Measurements from ENCODE around the gene U2SURP. TPM values are rescaled to one million over a fixed set of nuclear protein-coding genes. Genes with fewer than 3 reads are reported as not detected.
A peak's percentile ranks its signal among the peaks of the same experiment; 100 is the strongest.
"Not testable (repeated sequence)": the region's sequence is repeated elsewhere in the genome, so short reads cannot be mapped to it uniquely, and the experiment has no call there.

The U2SURP gene
- polyA plus RNA-seq, 3 donors, result 136 to 185 (median 173) TPM

DNA sequence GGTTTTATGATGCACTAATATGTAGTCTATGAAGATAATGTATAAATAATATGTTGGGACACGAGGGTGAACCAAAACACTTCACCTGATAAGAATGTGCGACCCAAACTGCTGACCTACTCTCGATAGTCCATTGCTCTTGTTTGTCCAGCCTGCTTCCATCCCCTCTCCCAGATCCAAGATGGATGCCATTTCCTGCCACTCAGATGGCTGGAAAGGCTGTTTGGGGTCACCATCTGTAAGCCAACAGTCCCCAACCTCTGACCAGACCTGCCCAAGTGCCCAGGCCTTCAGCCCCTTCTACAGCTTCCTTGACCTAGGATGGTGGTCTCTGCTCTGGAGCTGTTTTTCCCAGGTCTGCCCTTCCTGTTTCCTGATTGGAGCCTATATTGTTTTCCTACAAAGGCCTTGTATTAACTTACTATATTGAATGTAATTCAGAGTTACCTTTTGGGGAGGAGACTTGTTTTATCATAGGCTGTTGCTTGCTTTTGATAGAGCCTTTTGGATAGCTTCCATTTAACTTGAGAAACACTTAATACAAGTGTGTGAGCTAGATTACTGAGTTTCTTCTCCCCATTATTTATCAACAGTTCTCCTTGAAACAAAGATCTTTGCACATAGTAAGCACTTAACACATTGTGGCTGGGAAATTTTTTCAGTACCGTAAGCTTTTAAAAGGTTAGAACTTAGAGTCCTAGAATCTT is 32.9 kb upstream of the U2SURP start:
- DNase-seq (ENCODE audit: extremely low read depth in 1 of 11, low read depth in 9 of 11, low spot score in 4 of 11), result no peak

- DNase-seq (ENCODE audit: extremely low read depth in 1 of 11, low read depth in 9 of 11, low spot score in 4 of 11), result no peak
Observed at GRCh38 chr3:142971431-142971830, 29.9 kb upstream of the U2SURP start.

DNA sequence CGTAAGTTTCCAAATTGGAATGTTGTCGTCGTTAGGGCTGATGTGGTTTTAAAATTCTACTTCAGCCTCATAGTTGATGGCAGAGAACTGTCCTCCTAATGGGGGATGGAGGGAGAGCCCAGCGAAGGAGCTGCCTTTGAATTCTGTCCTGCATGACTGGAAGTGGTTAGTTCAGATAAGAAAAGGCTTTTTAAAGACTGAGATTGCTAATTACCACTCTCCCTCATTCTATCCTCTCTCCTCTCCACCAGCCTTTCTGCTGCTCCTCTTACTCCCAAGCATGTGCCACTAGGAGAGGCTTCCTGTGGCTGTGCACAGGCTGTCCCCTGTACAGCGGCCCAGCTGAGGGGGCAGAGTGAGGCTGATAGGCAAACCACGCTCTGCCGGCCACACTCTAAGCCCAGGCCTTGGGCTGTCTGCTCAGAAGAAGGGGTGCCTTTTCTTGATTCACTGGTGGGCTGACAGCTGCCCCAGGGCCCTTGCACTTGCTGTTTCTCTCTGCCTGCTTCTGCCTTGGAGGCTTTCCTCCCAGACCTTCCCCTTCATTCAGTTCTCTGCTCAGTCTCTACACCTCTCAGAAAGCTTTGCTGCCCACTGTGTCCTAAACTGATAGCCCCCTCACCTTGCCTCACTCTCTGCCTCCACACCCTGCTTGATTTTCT is 29.1 kb upstream of the U2SURP start:
- DNase-seq (ENCODE audit: extremely low read depth in 1 of 11, low read depth in 9 of 11, low spot score in 4 of 11), result no peak

- DNase-seq (ENCODE audit: extremely low read depth in 1 of 11, low read depth in 9 of 11, low spot score in 4 of 11), result no peak
Observed at GRCh38 chr3:142973217-142974009, 28.0 kb upstream of the U2SURP start.

DNA sequence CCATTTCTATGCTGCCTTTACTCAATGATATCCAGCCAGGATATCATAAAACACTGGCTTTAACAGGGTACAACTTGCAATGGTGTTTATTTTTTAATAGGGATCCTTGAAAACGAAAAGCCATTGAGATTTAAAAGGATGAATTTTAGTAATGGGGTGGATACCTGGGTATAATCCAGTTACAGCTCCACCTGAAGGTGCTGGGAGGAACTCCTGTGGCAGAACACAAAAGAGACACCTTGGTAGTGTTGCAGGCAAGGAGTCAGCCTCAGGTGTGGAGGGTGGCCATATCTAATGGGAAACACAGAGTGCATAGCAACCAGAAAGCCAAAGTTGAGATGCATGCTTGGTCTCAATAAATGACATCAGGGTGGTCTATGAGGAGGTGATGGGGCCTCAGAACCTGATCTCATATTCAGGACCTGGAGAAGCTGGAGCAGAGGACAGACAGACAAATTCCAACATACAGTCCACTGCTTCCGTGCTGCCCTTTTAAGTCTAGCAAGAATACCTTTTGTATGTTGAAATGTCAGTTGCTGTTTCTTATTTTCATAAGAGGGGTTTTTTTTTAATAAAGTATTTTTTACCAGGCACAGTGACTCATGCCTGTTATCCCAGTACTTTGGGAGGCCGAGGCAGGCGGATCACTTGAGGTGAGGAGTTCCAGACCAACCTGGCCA is 25.9 kb upstream of the U2SURP start:
- DNase-seq (ENCODE audit: extremely low read depth in 1 of 11, low read depth in 9 of 11, low spot score in 4 of 11), result no peak

GRCh38 chr3:142976621-142977398 is 24.6 kb upstream of the U2SURP start:
- no peak for DNase-seq (ENCODE audit: extremely low read depth in 1 of 11, low read depth in 9 of 11, low spot score in 4 of 11)

GRCh38 chr3:142977399-142977728 is 24.0 kb upstream of the U2SURP start:
- DNase-seq (ENCODE audit: extremely low read depth in 1 of 11, low read depth in 9 of 11, low spot score in 4 of 11), result no peak

GRCh38 chr3:142981108-142981507 is 20.3 kb upstream of the U2SURP start:
- DNase-seq (ENCODE audit: extremely low read depth in 1 of 11, low read depth in 9 of 11, low spot score in 4 of 11), result no peak

- DNase-seq (ENCODE audit: extremely low read depth in 1 of 11, low read depth in 9 of 11, low spot score in 4 of 11), result no peak
Observed at GRCh38 chr3:142982038-142982773, 19.2 kb upstream of the U2SURP start.

GRCh38 chr3:142983318-142983717 is 18.1 kb upstream of the U2SURP start:
- no peak for DNase-seq (ENCODE audit: extremely low read depth in 1 of 11, low read depth in 9 of 11, low spot score in 4 of 11)

- no peak for DNase-seq (ENCODE audit: extremely low read depth in 1 of 11, low read depth in 9 of 11, low spot score in 4 of 11)
Observed at GRCh38 chr3:142984255-142984654, 17.1 kb upstream of the U2SURP start.

DNA sequence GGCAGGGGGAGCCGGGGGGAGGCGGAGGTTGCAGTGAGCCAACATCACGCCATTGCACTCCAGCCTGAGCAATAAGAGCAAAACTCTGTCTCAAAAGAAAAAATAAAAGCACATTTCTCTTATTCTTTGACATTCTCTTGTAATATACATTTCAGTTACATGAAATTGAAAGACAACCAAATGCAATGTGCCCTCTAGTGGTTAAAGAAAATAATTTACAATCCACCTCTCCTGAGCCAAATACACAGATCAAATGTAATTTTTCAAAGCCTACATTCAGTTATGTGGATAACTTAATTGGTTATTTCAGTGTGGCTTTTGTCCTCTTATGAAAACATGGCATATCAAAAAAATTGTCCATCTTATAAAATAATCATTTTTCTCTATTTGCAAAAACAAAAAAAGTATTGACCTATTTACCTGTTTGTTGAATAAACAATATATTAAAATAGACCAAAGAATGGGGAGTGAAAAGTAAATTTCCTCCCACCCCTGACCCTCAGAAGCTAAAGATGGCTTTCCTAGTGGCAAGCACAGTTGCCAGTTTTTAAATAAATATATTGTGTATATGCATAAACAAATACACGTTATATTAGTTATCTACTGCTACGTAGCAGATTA is 14.2 kb upstream of the U2SURP start:
- DNase-seq (ENCODE audit: extremely low read depth in 1 of 11, low read depth in 9 of 11, low spot score in 4 of 11), result peak in 1 of 11 donors; percentile 5

DNA sequence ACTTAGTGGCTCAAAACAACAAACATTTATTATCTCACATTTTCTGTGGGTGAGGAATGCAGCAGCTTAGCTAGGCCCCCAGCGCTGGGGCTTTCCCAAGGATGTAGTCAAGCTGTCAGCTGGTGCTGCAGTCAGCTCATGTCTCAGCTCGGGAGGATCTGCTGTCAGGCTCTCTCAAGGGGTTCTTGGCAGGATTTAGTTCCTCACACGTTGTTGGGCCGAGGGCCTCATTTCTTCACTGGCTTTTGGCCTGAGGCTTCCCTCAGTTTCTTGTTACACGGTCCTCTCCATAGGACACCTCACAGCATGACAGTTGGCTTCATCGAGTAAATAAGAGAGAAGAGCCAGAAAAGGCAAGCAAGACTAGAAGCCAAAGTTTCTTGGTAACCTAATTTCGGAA is 13.7 kb upstream of the U2SURP start:
- peak in 1 of 11 donors; percentile 12 for DNase-seq (ENCODE audit: extremely low read depth in 1 of 11, low read depth in 9 of 11, low spot score in 4 of 11)

DNA sequence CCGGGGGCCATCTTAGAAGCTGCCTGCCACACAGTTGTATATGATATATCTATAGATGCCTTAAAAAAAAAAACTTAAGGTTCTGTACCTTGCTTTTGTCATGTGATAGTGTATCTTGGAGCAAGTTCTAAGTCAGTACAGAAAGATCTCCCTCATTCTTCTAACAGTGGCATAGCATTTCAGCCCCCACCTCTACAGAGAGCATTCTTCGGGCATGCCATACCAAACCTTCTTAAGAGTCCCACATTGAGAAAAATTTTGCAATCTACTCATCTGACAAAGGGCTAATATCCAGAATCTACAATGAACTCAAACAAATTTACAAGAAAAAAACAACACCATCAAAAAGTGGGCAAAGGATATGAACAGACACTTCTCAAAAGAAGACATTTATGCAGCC is 13.1 kb upstream of the U2SURP start:
- not testable (repeated sequence) for DNase-seq (ENCODE audit: extremely low read depth in 1 of 11, low read depth in 9 of 11, low spot score in 4 of 11)

- not testable (repeated sequence) for DNase-seq (ENCODE audit: extremely low read depth in 1 of 11, low read depth in 9 of 11, low spot score in 4 of 11)
Observed at GRCh38 chr3:142988826-142989225, 12.5 kb upstream of the U2SURP start.

DNA sequence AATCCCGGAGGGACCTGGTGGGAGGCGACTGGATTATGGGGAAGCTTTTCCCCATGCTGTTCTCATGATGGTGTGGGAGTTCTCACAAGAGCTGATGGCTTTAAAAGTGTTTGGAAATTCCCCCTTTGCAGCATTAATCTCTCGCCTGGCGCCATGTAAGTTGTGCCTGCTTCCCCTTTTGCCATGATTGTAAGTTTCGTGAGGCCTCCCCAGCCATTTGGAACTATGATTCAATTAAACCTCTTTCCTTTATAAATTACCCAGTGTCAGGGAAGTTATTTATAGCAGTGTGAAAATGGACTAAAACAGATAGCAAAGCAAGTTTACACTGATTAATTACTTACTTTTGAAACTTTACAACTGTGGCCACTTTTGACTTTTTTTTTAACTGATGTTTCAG is 10.6 kb upstream of the U2SURP start:
- no peak for DNase-seq (ENCODE audit: extremely low read depth in 1 of 11, low read depth in 9 of 11, low spot score in 4 of 11)

DNA sequence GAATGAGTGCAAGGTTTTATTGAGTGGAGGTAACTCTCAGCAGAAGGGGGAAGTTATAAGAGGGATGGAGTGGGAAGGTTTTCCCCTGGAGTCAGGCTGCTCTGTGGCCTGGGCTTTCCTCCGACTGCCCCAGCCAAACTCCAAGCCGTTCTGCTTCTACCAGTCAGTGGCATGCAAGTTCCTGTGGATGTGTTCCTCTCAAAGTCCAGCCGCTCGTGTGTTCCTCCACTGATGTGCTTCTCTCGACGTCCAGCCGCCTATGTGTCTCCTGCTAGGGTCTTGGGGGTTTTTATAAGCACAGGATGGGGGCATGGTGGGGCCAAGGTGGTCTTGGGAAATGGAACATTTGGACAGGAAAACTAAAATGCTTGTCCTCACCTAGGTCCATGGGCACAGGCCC is 9.0 kb upstream of the U2SURP start:
- DNase-seq (ENCODE audit: extremely low read depth in 1 of 11, low read depth in 9 of 11, low spot score in 4 of 11), result no peak

DNA sequence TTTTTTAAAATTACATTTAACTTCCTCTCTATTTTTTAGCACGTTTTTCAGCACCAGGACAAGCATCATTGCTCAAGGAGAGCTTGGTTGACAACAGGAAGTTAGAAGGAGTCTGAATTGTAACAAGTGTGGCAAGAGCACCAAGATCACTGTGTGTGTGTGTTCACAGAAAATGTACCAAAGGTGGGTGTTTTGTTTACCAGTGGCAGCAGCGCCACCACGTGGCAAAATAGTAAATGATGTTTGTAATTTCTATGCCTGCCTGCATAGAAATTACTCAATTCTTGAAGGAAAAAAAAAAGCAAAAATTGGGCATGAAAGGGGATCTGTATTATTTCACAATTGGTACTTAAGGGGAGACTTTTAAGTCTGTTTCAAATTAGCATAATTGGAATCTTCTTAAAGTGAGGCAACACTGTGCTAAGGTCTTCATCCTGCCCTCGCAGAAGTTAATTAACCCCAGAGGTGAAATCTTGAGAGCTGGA is 7.4 kb upstream of the U2SURP start:
- peak in 7 of 11 donors; percentile 31 to 70 (median 56) for DNase-seq (ENCODE audit: extremely low read depth in 1 of 11, low read depth in 9 of 11, low spot score in 4 of 11)

Data from renal cortex interstitium (tissue), 11 donors.